ENCODE measurements around the gene RNU5D-1.

The RNU5D-1 gene

DNA sequence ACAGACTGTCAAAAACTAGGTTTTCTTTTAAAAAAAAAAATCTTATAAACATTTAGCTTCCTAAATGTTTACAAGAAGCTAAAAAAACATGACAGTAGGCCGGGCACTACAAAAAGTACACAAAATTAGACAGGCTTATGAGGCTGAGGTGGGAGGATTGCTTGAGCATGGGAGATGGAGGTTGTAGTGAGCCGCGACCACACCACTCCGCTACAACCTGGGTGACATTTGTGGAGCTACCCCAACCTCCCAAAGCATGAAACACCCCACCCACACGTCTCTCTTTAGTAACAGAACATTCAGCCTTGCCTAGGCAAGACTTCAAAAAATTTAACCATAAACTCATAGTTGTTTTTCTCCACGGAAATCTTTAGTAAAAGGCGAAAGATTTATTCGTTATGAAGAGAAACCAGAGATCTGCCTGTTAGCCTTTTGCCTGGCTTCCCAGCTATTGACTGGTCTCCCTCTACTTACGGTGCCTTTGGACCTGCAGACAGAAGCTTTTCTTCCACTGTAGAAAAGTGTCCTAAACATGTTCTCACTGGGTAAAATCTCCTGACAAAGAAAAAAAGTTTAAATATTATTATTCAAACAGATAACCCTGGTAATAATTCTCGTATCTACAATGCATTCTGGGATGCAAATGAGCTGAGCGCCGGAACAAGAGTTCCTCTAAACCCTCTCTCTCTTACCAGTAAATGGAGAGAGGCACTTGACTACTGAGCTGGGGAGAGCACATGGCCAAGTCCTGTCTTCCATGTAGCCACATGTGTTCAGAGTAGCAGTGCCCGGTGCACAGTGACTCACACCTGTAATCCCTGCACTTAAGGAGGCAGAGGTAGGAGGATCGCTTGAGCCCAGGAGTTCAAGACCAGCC, 9.2 kb downstream of the RNU5D-1 start (continued):
- TF ChIP-seq, protein P1, sequence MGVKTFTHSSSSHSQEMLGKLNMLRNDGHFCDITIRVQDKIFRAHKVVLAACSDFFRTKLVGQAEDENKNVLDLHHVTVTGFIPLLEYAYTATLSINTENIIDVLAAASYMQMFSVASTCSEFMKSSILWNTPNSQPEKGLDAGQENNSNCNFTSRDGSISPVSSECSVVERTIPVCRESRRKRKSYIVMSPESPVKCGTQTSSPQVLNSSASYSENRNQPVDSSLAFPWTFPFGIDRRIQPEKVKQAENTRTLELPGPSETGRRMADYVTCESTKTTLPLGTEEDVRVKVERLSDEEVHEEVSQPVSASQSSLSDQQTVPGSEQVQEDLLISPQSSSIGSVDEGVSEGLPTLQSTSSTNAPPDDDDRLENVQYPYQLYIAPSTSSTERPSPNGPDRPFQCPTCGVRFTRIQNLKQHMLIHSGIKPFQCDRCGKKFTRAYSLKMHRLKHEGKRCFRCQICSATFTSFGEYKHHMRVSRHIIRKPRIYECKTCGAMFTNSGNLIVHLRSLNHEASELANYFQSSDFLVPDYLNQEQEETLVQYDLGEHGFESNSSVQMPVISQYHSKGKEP (tag by site-specific recombination; IDR thresholded peaks at IDR 0.05), result no peak
- no peak for TF ChIP-seq ZBTB48 (tag by site-specific recombination; IDR thresholded peaks at IDR 0.05)
- TF ChIP-seq, protein P2, sequence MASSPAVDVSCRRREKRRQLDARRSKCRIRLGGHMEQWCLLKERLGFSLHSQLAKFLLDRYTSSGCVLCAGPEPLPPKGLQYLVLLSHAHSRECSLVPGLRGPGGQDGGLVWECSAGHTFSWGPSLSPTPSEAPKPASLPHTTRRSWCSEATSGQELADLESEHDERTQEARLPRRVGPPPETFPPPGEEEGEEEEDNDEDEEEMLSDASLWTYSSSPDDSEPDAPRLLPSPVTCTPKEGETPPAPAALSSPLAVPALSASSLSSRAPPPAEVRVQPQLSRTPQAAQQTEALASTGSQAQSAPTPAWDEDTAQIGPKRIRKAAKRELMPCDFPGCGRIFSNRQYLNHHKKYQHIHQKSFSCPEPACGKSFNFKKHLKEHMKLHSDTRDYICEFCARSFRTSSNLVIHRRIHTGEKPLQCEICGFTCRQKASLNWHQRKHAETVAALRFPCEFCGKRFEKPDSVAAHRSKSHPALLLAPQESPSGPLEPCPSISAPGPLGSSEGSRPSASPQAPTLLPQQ (tag by site-specific recombination; IDR thresholded peaks at IDR 0.05), result no peak
- TF ChIP-seq, protein P3, sequence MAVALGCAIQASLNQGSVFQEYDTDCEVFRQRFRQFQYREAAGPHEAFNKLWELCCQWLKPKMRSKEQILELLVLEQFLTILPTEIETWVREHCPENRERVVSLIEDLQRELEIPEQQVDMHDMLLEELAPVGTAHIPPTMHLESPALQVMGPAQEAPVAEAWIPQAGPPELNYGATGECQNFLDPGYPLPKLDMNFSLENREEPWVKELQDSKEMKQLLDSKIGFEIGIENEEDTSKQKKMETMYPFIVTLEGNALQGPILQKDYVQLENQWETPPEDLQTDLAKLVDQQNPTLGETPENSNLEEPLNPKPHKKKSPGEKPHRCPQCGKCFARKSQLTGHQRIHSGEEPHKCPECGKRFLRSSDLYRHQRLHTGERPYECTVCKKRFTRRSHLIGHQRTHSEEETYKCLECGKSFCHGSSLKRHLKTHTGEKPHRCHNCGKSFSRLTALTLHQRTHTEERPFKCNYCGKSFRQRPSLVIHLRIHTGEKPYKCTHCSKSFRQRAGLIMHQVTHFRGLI (tag by site-specific recombination; IDR thresholded peaks at IDR 0.05), result peak; percentile 10; the same call in 1 of the 2 replicates
- TF ChIP-seq ZNF560 (tag by site-specific recombination; IDR thresholded peaks at IDR 0.05; ENCODE audit: borderline replicate concordance), result no peak
- TF ChIP-seq, protein P4, sequence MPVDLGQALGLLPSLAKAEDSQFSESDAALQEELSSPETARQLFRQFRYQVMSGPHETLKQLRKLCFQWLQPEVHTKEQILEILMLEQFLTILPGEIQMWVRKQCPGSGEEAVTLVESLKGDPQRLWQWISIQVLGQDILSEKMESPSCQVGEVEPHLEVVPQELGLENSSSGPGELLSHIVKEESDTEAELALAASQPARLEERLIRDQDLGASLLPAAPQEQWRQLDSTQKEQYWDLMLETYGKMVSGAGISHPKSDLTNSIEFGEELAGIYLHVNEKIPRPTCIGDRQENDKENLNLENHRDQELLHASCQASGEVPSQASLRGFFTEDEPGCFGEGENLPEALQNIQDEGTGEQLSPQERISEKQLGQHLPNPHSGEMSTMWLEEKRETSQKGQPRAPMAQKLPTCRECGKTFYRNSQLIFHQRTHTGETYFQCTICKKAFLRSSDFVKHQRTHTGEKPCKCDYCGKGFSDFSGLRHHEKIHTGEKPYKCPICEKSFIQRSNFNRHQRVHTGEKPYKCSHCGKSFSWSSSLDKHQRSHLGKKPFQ (tag by site-specific recombination; IDR thresholded peaks at IDR 0.05), result peak; percentile 74
- peak; percentile 69 for TF ChIP-seq ZNF600 (tag by site-specific recombination; IDR thresholded peaks at IDR 0.05)
- TF ChIP-seq MYNN (tag by site-specific recombination; IDR thresholded peaks at IDR 0.05; ENCODE audit: borderline replicate concordance), result no peak
- TF ChIP-seq ZNF274 (IDR thresholded peaks at IDR 0.05; ENCODE audit: low read length), result no peak
- no peak for TF ChIP-seq ZNF274 (tag by site-specific recombination; IDR thresholded peaks at IDR 0.05; ENCODE audit: borderline replicate concordance)
- 0 out of 2 replicates have a peak, but pooled peaks have one; percentile 23 for TF ChIP-seq OSR2 (tag by site-specific recombination; IDR thresholded peaks at IDR 0.05)
- TF ChIP-seq ZSCAN23 (tag by site-specific recombination; IDR thresholded peaks at IDR 0.05), result no peak
- peak; percentile 69 for TF ChIP-seq ZNF24 (tag by site-specific recombination; IDR thresholded peaks at IDR 0.05)
- TF ChIP-seq ZNF501 (tag by site-specific recombination; IDR thresholded peaks at IDR 0.05), result 0 out of 2 replicates have a peak, but pooled peaks have one; percentile 36
- TF ChIP-seq ZNF571 (tag by site-specific recombination; IDR thresholded peaks at IDR 0.05), result no peak
- TF ChIP-seq, protein P5, sequence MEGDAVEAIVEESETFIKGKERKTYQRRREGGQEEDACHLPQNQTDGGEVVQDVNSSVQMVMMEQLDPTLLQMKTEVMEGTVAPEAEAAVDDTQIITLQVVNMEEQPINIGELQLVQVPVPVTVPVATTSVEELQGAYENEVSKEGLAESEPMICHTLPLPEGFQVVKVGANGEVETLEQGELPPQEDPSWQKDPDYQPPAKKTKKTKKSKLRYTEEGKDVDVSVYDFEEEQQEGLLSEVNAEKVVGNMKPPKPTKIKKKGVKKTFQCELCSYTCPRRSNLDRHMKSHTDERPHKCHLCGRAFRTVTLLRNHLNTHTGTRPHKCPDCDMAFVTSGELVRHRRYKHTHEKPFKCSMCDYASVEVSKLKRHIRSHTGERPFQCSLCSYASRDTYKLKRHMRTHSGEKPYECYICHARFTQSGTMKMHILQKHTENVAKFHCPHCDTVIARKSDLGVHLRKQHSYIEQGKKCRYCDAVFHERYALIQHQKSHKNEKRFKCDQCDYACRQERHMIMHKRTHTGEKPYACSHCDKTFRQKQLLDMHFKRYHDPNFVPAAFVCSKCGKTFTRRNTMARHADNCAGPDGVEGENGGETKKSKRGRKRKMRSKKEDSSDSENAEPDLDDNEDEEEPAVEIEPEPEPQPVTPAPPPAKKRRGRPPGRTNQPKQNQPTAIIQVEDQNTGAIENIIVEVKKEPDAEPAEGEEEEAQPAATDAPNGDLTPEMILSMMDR (tag by site-specific recombination; IDR thresholded peaks at IDR 0.05), result no peak
- no peak for TF ChIP-seq ZIC2 (tag by site-specific recombination; IDR thresholded peaks at IDR 0.05)
- peak; percentile 15; the same call in 1 of the 2 replicates for TF ChIP-seq GLIS1 (tag by site-specific recombination; IDR thresholded peaks at IDR 0.05)
- no peak for TF ChIP-seq ZNF707 (tag by site-specific recombination; IDR thresholded peaks at IDR 0.05)
- TF ChIP-seq, protein P6, sequence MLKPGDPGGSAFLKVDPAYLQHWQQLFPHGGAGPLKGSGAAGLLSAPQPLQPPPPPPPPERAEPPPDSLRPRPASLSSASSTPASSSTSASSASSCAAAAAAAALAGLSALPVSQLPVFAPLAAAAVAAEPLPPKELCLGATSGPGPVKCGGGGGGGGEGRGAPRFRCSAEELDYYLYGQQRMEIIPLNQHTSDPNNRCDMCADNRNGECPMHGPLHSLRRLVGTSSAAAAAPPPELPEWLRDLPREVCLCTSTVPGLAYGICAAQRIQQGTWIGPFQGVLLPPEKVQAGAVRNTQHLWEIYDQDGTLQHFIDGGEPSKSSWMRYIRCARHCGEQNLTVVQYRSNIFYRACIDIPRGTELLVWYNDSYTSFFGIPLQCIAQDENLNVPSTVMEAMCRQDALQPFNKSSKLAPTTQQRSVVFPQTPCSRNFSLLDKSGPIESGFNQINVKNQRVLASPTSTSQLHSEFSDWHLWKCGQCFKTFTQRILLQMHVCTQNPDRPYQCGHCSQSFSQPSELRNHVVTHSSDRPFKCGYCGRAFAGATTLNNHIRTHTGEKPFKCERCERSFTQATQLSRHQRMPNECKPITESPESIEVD (tag by site-specific recombination; IDR thresholded peaks at IDR 0.05), result peak; percentile 90
- no peak for TF ChIP-seq ZSCAN16 (tag by site-specific recombination; IDR thresholded peaks at IDR 0.05)
- TF ChIP-seq ZNF169 (tag by site-specific recombination; IDR thresholded peaks at IDR 0.05), result no peak
- no peak for TF ChIP-seq ZNF311 (tag by site-specific recombination; IDR thresholded peaks at IDR 0.05; ENCODE audit: borderline replicate concordance)
- TF ChIP-seq ZNF843 (tag by site-specific recombination; IDR thresholded peaks at IDR 0.05), result no peak
- no peak for TF ChIP-seq ZNF19 (tag by site-specific recombination; IDR thresholded peaks at IDR 0.05; ENCODE audit: low read depth)
- TF ChIP-seq, protein P7, sequence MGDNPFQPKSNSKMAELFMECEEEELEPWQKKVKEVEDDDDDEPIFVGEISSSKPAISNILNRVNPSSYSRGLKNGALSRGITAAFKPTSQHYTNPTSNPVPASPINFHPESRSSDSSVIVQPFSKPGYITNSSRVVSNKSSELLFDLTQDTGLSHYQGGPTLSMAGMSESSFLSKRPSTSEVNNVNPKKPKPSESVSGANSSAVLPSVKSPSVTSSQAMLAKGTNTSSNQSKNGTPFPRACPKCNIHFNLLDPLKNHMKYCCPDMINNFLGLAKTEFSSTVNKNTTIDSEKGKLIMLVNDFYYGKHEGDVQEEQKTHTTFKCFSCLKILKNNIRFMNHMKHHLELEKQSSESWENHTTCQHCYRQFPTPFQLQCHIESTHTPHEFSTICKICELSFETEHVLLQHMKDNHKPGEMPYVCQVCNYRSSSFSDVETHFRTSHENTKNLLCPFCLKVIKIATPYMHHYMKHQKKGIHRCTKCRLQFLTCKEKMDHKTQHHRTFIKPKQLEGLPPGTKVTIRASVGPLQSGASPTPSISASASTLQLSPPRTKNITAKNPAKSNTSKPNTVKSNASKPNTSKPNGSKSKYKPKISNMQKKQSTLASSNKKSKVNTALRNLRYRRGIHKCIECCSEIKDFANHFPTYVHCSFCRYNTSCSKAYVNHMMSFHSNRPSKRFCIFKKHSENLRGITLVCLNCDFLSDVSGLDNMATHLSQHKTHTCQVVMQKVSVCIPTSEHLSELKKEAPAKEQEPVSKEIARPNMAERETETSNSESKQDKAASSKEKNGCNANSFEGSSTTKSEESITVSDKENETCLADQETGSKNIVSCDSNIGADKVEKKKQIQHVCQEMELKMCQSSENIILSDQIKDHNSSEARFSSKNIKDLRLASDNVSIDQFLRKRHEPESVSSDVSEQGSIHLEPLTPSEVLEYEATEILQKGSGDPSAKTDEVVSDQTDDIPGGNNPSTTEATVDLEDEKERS (tag by site-specific recombination; IDR thresholded peaks at IDR 0.05), result no peak
- TF ChIP-seq GLIS2 (tag by site-specific recombination; IDR thresholded peaks at IDR 0.05), result no peak
